ENCODE measurements around the gene SPATA45.
A peak's percentile ranks its signal among the peaks of the same experiment; 100 is the strongest.

DNA sequence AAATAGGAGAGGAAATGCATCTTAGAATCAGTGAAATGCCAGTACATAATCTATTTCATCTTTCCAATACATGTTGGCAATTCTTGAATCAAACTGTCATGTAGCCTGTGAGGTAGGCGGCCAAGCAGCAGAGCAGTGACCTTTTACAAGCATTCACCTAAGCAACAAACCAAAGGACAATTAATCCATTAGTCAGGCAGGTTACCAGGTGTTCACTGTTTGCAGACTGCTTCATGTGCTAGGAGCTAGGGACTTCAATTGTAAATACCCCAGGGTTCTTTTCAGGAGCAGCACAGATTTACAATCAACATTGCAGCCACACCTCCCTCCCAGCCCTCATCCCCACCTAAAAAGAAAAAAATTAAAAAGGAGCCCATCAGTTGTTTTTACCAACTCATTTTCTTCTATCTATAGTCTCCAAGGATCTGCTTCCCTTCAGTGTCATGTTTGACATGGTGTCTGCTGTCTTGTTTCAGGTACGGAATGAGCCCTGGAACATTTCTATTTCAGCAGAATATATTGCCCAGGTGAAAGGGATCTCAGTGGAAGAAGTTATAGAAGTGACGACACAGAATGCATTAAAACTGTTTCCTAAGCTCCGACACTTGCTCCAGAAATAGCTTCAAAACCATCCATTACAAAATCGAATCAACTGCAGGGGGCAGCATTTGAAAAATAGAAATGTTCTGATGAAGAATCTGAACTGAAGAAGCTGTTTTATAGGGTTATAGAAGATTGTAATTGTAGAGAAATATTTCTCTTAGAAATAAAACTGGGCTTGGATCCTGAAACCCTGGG, 32.7 kb downstream of the SPATA45 start:
- TF ChIP-seq POLR2A (IDR thresholded peaks at IDR 0.05), result no peak
- TF ChIP-seq, protein P1, sequence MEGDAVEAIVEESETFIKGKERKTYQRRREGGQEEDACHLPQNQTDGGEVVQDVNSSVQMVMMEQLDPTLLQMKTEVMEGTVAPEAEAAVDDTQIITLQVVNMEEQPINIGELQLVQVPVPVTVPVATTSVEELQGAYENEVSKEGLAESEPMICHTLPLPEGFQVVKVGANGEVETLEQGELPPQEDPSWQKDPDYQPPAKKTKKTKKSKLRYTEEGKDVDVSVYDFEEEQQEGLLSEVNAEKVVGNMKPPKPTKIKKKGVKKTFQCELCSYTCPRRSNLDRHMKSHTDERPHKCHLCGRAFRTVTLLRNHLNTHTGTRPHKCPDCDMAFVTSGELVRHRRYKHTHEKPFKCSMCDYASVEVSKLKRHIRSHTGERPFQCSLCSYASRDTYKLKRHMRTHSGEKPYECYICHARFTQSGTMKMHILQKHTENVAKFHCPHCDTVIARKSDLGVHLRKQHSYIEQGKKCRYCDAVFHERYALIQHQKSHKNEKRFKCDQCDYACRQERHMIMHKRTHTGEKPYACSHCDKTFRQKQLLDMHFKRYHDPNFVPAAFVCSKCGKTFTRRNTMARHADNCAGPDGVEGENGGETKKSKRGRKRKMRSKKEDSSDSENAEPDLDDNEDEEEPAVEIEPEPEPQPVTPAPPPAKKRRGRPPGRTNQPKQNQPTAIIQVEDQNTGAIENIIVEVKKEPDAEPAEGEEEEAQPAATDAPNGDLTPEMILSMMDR (IDR thresholded peaks at IDR 0.05), result peak in 2 of 3 experiments; percentile 29 to 47
